Uterus (tissue), 2 donors: ENCODE results near the gene STAP2.

Source experiments
- CTCF ChIP-seq, 4 experiments: fragments of 200-600 bp in 2 of 4; fragments of 450-650 bp in 2 of 4; sonication (generic) in 2 of 4; IDR thresholded peaks; one replicate each; pipeline ENCODE4 v1.5.1; 2016 to 2019; ENCODE audit warnings: antibody characterized with exemption in 4 of 4, mild to moderate bottlenecking in 2 of 4, moderate library complexity in 1 of 4
- POLR2A ChIP-seq, 2 donors: fragments of 450-650 bp; IDR thresholded peaks; one replicate each; pipeline ENCODE4 v1.6.1; 2016; ENCODE audit warnings: antibody characterized with exemption in 2 of 2, mild to moderate bottlenecking in 1 of 2, moderate library complexity in 1 of 2

DNA sequence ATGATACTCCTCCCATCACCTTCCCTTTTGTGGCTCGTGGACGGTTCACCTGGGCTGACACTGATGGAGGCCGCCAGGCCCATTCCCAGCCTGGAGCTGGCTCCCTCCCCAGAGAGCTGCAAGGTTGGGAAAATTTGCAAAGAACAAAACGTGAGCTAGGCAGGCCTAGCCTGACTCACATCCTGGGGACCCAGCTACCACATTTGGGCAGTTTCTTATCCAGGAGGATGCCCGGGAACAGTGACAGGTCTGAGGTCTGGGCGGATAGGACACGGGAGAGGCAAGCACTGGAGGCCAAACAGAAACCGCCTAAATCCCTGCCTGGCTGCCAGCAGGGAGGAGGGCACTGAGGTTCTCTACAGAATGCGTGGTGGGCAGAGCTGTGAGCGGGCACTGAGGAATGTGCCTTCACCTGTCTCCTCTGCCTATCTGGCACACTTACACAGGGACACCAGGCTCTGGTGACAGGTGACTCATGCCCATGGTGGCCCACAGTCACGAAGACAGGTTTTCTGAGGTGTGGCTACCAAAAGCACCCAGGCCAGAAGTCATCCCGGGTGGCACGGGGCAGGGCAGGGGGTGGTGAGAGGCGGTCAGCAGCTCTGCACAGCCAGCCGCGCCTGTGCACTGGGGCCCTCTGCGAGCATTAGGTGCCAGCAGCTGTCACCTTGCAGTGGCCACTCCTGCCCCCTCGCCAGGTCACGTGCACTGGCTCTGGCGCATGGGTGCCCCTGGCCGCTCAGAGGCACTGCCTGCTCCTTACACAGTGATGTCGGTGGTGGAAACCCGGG is 38.6 kb upstream of the STAP2 start:
- TF ChIP-seq CTCF (IDR thresholded peaks at IDR 0.05) (no peak), POLR2A (IDR thresholded peaks at IDR 0.05) (no peak)
